NT2/D1 (cell line): Measurements from ENCODE around the gene ABCE1.

Source experiments
- YY1 ChIP-seq: IDR thresholded peaks from 2 replicates; pipeline ENCODE4 v1.6.1; 2011; ENCODE audit not compliant: insufficient read length, insufficient read depth
- ZNF274 ChIP-seq: IDR thresholded peaks from 2 replicates; pipeline ENCODE4 v1.6.1; 2011; ENCODE audit warnings: mild to moderate bottlenecking, low read depth, low read length

- TF ChIP-seq YY1 (no peak), ZNF274 (no peak)
Observed at GRCh38 chr4:145056325-145057130, 41.6 kb upstream of the ABCE1 start.
